Measurements from ENCODE around the gene PIKFYVE. TPM values are rescaled to one million over a fixed set of nuclear protein-coding genes. Genes with fewer than 3 reads are reported as not detected.
"Not testable (repeated sequence)": the region's sequence is repeated elsewhere in the genome, so short reads cannot be mapped to it uniquely, and the experiment has no call there.

The PIKFYVE gene
- total RNA-seq, 1 donor from 2014 or later = 22.4 TPM

GRCh38 chr2:208254118-208254870 lies 11.8 kb upstream of the PIKFYVE start:
- peaks cover 6 to 22% (median 21%) of the 10 kb centered on the region in 3 donors for H3K36me3 ChIP-seq (ENCODE audit: control insufficient read depth in 3 of 3, insufficient read depth in 3 of 3, low read length in 3 of 3)
- H3K9ac ChIP-seq (ENCODE audit: low read depth in 1 of 3, low read length in 3 of 3) = peak overlapping the region; percentile 71 to 86 (median 74)
- H3K4me3 ChIP-seq (ENCODE audit: low read length in 3 of 3) = peak overlapping the region; percentile 94 to 100 (median 97)
- no peaks in the 10 kb centered on the region for H3K27me3 ChIP-seq (ENCODE audit: control insufficient read depth in 3 of 3, insufficient read depth in 3 of 3, low read length in 3 of 3)
- peak overlapping the region; percentile 57 for H3K27ac ChIP-seq (ENCODE audit: low read depth, low read length)
- H3K9me3 ChIP-seq (ENCODE audit: control insufficient read depth in 3 of 3, low read length in 3 of 3) = no peaks in the 10 kb centered on the region
- H3K4me1 ChIP-seq (ENCODE audit: control insufficient read depth in 3 of 3, insufficient read depth in 3 of 3, low read length in 3 of 3) = peaks cover 13 to 21% (median 16%) of the 10 kb centered on the region in 3 donors

GRCh38 chr2:208254871-208255556 lies 11.0 kb upstream of the PIKFYVE start, which contains the start of gene IDH1:
IDH1 (minus strand) TSS chr2:208255071; CDS start chr2:208251551, 3,520 bp downstream.
- no peaks in the 10 kb centered on the region for H3K9me3 ChIP-seq (ENCODE audit: control insufficient read depth in 3 of 3, low read length in 3 of 3)
- peak within 1 kb of the TSS; percentile 94 to 100 (median 97) for H3K4me3 ChIP-seq (ENCODE audit: low read length in 3 of 3)
- H3K9ac ChIP-seq (ENCODE audit: low read depth in 1 of 3, low read length in 3 of 3) = peak within 1 kb of the TSS; percentile 74 to 86 (median 84)
- H3K27ac ChIP-seq (ENCODE audit: low read depth, low read length) = peak within 1 kb of the TSS; percentile 61
- peaks cover 13 to 21% (median 16%) of the 10 kb centered on the region in 3 donors for H3K4me1 ChIP-seq (ENCODE audit: control insufficient read depth in 3 of 3, insufficient read depth in 3 of 3, low read length in 3 of 3)
- peaks cover 6 to 16% (median 16%) of the 10 kb centered on the region in 3 donors for H3K36me3 ChIP-seq (ENCODE audit: control insufficient read depth in 3 of 3, insufficient read depth in 3 of 3, low read length in 3 of 3)
- H3K27me3 ChIP-seq (ENCODE audit: control insufficient read depth in 3 of 3, insufficient read depth in 3 of 3, low read length in 3 of 3) = no peaks in the 10 kb centered on the region

DNA sequence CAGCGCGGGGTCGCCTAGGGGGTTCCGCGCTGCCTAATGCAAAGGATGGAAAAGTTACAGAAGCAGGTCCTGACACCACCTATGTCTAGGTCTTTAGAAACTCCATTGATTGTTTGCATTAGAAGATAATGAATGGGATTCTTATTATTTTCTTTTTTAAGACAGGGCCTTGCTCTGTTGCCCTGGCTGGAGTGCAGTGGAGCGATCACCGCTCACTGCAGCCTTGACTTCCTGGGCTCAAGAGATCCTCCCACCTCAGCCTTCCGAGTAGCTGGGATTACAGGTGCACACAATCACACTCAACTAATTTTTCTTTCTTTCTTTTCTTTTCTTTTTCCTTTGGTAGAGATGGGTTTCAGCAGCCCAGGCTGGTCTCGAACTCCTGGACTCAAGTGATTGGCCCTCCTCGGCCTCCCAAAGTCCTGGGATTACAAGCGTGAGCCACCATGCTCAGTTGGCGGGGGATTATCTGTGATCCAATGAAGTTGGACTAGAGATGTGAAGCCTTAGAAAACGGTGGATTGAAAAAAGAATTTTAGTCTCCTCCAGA lies 10.4 kb upstream of the PIKFYVE start:
- Histone ChIP-seq H3K9ac (ENCODE audit: low read depth in 1 of 3, low read length in 3 of 3) (peak overlapping the region; percentile 66 to 84 (median 69)), H3K27ac (ENCODE audit: low read depth, low read length) (peak overlapping the region; percentile 61), H3K36me3 (ENCODE audit: control insufficient read depth in 3 of 3, insufficient read depth in 3 of 3, low read length in 3 of 3) (peaks cover 5 to 14% (median 12%) of the 10 kb centered on the region in 3 donors), H3K27me3 (ENCODE audit: control insufficient read depth in 3 of 3, insufficient read depth in 3 of 3, low read length in 3 of 3) (no peaks in the 10 kb centered on the region), H3K4me3 (ENCODE audit: low read length in 3 of 3) (peak overlapping the region; percentile 81 to 94 (median 93)), H3K9me3 (ENCODE audit: control insufficient read depth in 3 of 3, low read length in 3 of 3) (no peaks in the 10 kb centered on the region), H3K4me1 (ENCODE audit: control insufficient read depth in 3 of 3, insufficient read depth in 3 of 3, low read length in 3 of 3) (peaks cover 13 to 21% (median 16%) of the 10 kb centered on the region in 3 donors)

DNA sequence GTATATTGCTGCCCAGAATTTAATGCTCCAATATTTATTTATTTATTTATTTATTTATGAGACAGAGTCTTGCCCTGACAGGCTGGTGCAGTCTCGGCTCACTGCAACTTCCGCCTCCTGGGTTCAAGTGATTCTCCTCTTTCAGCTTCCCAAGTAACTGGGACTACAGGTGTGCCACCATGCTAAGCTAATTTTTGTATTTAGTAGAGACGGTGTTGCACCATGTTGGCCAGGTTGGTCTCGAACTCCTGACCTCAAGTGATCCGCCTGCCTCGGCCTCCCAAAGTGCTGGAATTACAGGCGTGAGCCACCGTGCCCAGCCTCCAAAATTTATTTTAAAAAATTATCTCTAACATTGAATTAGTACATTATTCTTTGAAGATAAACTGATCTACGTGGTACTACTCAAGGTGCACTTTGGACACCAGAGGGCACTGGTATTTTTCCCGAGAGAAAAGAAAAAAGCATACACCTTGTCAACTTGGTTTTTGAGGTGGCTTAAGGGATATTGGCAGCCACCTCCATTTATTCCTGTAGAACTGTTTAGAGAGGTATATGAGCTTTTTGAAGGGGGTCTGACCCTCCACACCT lies 9.8 kb upstream of the PIKFYVE start:
- Histone ChIP-seq H3K27me3 (ENCODE audit: control insufficient read depth in 3 of 3, insufficient read depth in 3 of 3, low read length in 3 of 3) (no peaks in the 10 kb centered on the region), H3K36me3 (ENCODE audit: control insufficient read depth in 3 of 3, insufficient read depth in 3 of 3, low read length in 3 of 3) (peaks cover 3 to 10% (median 8%) of the 10 kb centered on the region in 3 donors), H3K4me3 (ENCODE audit: low read length in 3 of 3) (no peak overlapping the region), H3K9ac (ENCODE audit: low read depth in 1 of 3, low read length in 3 of 3) (no peak overlapping the region), H3K27ac (ENCODE audit: low read depth, low read length) (no peak overlapping the region), H3K9me3 (ENCODE audit: control insufficient read depth in 3 of 3, low read length in 3 of 3) (no peaks in the 10 kb centered on the region), H3K4me1 (ENCODE audit: control insufficient read depth in 3 of 3, insufficient read depth in 3 of 3, low read length in 3 of 3) (peaks cover 13 to 21% (median 16%) of the 10 kb centered on the region in 3 donors)

DNA sequence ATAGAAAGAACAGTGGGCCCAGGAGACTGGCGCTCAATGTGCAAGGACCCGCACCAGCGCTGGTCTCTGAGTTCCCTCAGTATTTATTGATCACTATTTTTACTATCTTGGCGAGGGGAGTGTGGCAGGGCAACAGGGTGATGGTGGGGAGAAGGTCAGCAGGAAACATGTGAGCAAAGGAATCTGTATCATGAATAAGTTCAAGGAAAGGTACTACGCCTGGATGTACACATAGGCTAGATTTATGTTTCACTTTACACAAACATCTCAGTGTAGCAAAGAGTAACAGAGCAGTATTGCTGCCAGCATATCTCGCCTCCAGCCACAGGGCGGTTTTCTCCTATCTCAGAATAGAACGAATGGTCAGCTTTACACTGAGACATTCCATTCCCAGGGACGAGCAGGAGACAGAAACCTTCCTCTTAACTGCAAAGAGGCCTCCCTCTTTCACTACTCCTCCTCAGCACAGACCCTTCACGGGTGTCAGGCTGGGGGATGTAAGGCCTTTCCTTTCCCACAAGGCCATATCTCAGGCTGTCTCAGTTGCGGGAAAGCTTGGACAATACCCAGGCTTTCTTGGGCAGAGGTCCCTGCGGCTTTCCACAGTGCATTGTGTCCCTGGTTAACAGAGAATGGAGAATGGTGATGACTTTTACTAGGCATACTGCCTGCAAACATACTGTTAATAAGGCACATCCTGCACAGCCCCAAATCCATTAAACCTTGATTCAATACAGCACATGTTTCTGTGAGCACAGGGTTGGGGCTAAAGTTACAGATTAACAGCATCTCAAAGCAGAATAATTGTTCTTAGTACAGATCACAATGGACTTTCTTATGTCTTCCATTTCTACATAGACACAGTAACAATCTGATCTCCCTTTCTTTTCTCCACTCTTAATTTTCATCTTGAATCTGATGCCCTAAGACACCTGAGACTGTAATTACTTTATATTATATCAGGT lies 8.9 kb upstream of the PIKFYVE start:
- not testable (repeated sequence) for H3K4me3 ChIP-seq (ENCODE audit: low read length in 3 of 3); H3K27me3 ChIP-seq (ENCODE audit: control insufficient read depth in 3 of 3, insufficient read depth in 3 of 3, low read length in 3 of 3); H3K9ac ChIP-seq (ENCODE audit: low read depth in 1 of 3, low read length in 3 of 3); H3K9me3 ChIP-seq (ENCODE audit: control insufficient read depth in 3 of 3, low read length in 3 of 3); H3K27ac ChIP-seq (ENCODE audit: low read depth, low read length); H3K36me3 ChIP-seq (ENCODE audit: control insufficient read depth in 3 of 3, insufficient read depth in 3 of 3, low read length in 3 of 3)
- H3K4me1 ChIP-seq (ENCODE audit: control insufficient read depth in 3 of 3, insufficient read depth in 3 of 3, low read length in 3 of 3) = peaks cover 13 to 21% (median 16%) of the 10 kb centered on the region in 3 donors

GRCh38 chr2:208265371-208265800 lies 669 bp upstream of the PIKFYVE start:
- Histone ChIP-seq H3K9ac (ENCODE audit: low read depth in 1 of 3, low read length in 3 of 3) (peak overlapping the region; percentile 75 to 96 (median 96)), H3K27ac (ENCODE audit: low read depth, low read length) (peak overlapping the region; percentile 94), H3K36me3 (ENCODE audit: control insufficient read depth in 3 of 3, insufficient read depth in 3 of 3, low read length in 3 of 3) (no peaks in the 10 kb centered on the region), H3K4me3 (ENCODE audit: low read length in 3 of 3) (peak overlapping the region; percentile 84 to 92 (median 88)), H3K9me3 (ENCODE audit: control insufficient read depth in 3 of 3, low read length in 3 of 3) (no peaks in the 10 kb centered on the region), H3K4me1 (ENCODE audit: control insufficient read depth in 3 of 3, insufficient read depth in 3 of 3, low read length in 3 of 3) (peaks cover 21 to 32% (median 31%) of the 10 kb centered on the region in 3 donors), H3K27me3 (ENCODE audit: control insufficient read depth in 3 of 3, insufficient read depth in 3 of 3, low read length in 3 of 3) (no peaks in the 10 kb centered on the region)

GRCh38 chr2:208266553-208266893 lies 468 bp downstream of the PIKFYVE start:
- no peaks in the 10 kb centered on the region for H3K27me3 ChIP-seq (ENCODE audit: control insufficient read depth in 3 of 3, insufficient read depth in 3 of 3, low read length in 3 of 3)
- H3K36me3 ChIP-seq (ENCODE audit: control insufficient read depth in 3 of 3, insufficient read depth in 3 of 3, low read length in 3 of 3) = no peaks in the 10 kb centered on the region
- H3K27ac ChIP-seq (ENCODE audit: low read depth, low read length) = peak overlapping the region; percentile 94
- H3K9me3 ChIP-seq (ENCODE audit: control insufficient read depth in 3 of 3, low read length in 3 of 3) = no peaks in the 10 kb centered on the region
- H3K4me1 ChIP-seq (ENCODE audit: control insufficient read depth in 3 of 3, insufficient read depth in 3 of 3, low read length in 3 of 3) = peaks cover 21 to 32% (median 31%) of the 10 kb centered on the region in 3 donors
- H3K9ac ChIP-seq (ENCODE audit: low read depth in 1 of 3, low read length in 3 of 3) = peak overlapping the region; percentile 92 to 96 (median 96)
- H3K4me3 ChIP-seq (ENCODE audit: low read length in 3 of 3) = peak overlapping the region; percentile 84 to 92 (median 88)

- Histone ChIP-seq H3K36me3 (ENCODE audit: control insufficient read depth in 3 of 3, insufficient read depth in 3 of 3, low read length in 3 of 3) (peaks cover 0 to 3% (median 0%) of the 10 kb centered on the region in 3 donors), H3K27ac (ENCODE audit: low read depth, low read length) (peak overlapping the region; percentile 94), H3K9me3 (ENCODE audit: control insufficient read depth in 3 of 3, low read length in 3 of 3) (no peaks in the 10 kb centered on the region), H3K4me3 (ENCODE audit: low read length in 3 of 3) (peak overlapping the region; percentile 84 to 92 (median 88)), H3K27me3 (ENCODE audit: control insufficient read depth in 3 of 3, insufficient read depth in 3 of 3, low read length in 3 of 3) (no peaks in the 10 kb centered on the region), H3K4me1 (ENCODE audit: control insufficient read depth in 3 of 3, insufficient read depth in 3 of 3, low read length in 3 of 3) (peaks cover 21 to 32% (median 31%) of the 10 kb centered on the region in 3 donors), H3K9ac (ENCODE audit: low read depth in 1 of 3, low read length in 3 of 3) (peak overlapping the region; percentile 92 to 96 (median 96))
Observed at GRCh38 chr2:208266936-208267335, 881 bp downstream of the PIKFYVE start.

- not testable (repeated sequence) for H3K27me3 ChIP-seq (ENCODE audit: control insufficient read depth in 3 of 3, insufficient read depth in 3 of 3, low read length in 3 of 3); H3K36me3 ChIP-seq (ENCODE audit: control insufficient read depth in 3 of 3, insufficient read depth in 3 of 3, low read length in 3 of 3); H3K9me3 ChIP-seq (ENCODE audit: control insufficient read depth in 3 of 3, low read length in 3 of 3)
- Histone ChIP-seq H3K4me3 (ENCODE audit: low read length in 3 of 3) (peak overlapping the region in 2 of 3 donors; percentile 22 to 92), H3K9ac (ENCODE audit: low read depth in 1 of 3, low read length in 3 of 3) (peak overlapping the region in 1 of 3 donors; percentile 96), H3K27ac (ENCODE audit: low read depth, low read length) (peak overlapping the region; percentile 38), H3K4me1 (ENCODE audit: control insufficient read depth in 3 of 3, insufficient read depth in 3 of 3, low read length in 3 of 3) (peaks cover 21 to 32% (median 31%) of the 10 kb centered on the region in 3 donors)
Observed at GRCh38 chr2:208267526-208267925, 1.5 kb downstream of the PIKFYVE start.

All from skeletal muscle tissue (tissue), 4 donors.